Nephron (organoid): ENCODE data around the gene AGAP1.

ENCODE experiments used
- H3K27ac Mint-ChIP-seq, 3 experiments: 2 replicates each; pipeline ENCODE4 v1.8.0; 2020; ENCODE audit warnings: mixed read lengths in 3 of 3, mild to moderate bottlenecking in 2 of 3, moderate library complexity in 1 of 3
- H3K27me3 Mint-ChIP-seq: 2 replicates; pipeline ENCODE4 v1.8.0; 2021; ENCODE audit warnings: low read depth, mild to moderate bottlenecking, moderate library complexity, mixed read lengths
- H3K36me3 Mint-ChIP-seq: 2 replicates; pipeline ENCODE4 v1.8.0; 2020; ENCODE audit warnings: low read depth, mixed read lengths
- H3K4me1 Mint-ChIP-seq: 2 replicates; pipeline ENCODE4 v1.8.0; 2020; ENCODE audit warnings: mixed read lengths
- H3K4me3 Mint-ChIP-seq, 3 experiments: 2 replicates each; pipeline ENCODE4 v1.8.0; 2020; ENCODE audit warnings: mild to moderate bottlenecking in 3 of 3, mixed read lengths in 3 of 3, moderate library complexity in 2 of 3
- H3K9me3 Mint-ChIP-seq: 2 replicates; pipeline ENCODE4 v1.8.0; 2020; ENCODE audit warnings: mixed read lengths
- TF ChIP-seq, protein P1 (sequence below), 3 experiments: fragments of 200-600 bp; sonication (generic); IDR thresholded peaks; one replicate each; pipeline ENCODE4 v1.5.0; 2021; ENCODE audit warnings: antibody characterized with exemption in 3 of 3; ENCODE audit not compliant: unreplicated experiment in 3 of 3

Gene AGAP1

DNA sequence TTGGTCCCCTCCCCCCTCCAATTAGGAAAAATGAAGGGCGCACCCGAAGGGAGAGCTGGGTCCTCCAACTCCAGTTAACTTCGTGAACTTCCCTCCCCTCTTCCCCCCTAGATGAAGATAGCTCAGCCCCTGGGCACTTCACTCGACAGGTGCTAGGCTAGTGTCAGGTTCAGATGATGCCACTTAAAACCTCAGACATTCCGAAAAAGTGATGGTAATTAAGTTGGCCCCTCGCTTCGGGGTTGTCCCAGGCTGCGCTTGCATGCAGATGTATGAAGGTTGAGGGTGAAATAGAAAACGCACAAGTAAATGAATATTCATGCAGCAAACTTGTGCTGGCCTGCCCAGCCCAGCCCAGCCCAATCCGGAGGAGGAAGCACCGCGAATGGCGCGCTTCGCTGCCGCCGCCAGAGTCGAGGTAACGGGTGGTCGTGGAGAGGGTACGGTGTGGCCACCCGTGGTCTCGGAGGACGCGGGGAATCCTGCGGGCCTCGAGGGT, 677.4 kb downstream of the AGAP1 start:
- H3K4me1 Mint-ChIP-seq, result peaks cover 37% of the 10 kb centered on the region
- no peak overlapping the region for H3K27ac Mint-ChIP-seq
- H3K36me3 Mint-ChIP-seq, result no peaks in the 10 kb centered on the region
- TF ChIP-seq, protein P1, sequence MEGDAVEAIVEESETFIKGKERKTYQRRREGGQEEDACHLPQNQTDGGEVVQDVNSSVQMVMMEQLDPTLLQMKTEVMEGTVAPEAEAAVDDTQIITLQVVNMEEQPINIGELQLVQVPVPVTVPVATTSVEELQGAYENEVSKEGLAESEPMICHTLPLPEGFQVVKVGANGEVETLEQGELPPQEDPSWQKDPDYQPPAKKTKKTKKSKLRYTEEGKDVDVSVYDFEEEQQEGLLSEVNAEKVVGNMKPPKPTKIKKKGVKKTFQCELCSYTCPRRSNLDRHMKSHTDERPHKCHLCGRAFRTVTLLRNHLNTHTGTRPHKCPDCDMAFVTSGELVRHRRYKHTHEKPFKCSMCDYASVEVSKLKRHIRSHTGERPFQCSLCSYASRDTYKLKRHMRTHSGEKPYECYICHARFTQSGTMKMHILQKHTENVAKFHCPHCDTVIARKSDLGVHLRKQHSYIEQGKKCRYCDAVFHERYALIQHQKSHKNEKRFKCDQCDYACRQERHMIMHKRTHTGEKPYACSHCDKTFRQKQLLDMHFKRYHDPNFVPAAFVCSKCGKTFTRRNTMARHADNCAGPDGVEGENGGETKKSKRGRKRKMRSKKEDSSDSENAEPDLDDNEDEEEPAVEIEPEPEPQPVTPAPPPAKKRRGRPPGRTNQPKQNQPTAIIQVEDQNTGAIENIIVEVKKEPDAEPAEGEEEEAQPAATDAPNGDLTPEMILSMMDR (IDR thresholded peaks at IDR 0.05; ENCODE audit: unreplicated experiment in 3 of 3), result no peak
- peak overlapping the region in 2 of 3 experiments; percentile 12 to 17 for H3K4me3 Mint-ChIP-seq
- peaks cover 96% of the 10 kb centered on the region for H3K27me3 Mint-ChIP-seq
- H3K9me3 Mint-ChIP-seq, result no peaks in the 10 kb centered on the region

DNA sequence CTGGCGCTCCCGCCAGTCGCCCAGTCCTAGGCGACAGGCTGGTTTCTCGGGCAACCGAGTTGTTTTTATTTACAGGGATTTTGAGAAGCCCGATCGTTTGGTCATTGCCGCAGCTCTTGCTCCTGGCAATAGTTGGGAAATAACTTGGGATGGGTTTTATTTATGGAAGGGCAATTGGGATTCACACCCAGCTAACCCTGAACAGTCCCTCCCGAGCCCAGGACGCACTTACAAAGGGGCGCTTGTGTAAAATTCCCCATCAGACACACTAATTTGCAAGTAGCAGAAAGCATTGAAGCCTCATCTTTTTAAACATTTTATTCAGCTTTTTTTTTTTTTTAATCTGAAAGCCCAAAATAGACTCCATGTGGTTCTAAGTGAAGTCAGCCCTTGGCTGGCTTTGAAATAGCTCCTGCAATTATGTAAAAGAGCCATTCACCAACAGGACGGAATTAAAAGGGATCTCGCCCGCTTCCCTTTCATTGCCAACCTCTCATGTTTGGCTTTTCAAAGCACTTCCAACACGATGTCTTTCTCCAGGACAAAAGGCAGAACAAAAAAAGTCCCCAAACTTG, 677.9 kb downstream of the AGAP1 start:
- TF ChIP-seq, protein P1 (IDR thresholded peaks at IDR 0.05; ENCODE audit: unreplicated experiment in 3 of 3), result no peak
- Mint-ChIP-seq H3K4me3 (peak overlapping the region in 2 of 3 experiments; percentile 4 to 54), H3K27me3 (peaks cover 96% of the 10 kb centered on the region), H3K36me3 (no peaks in the 10 kb centered on the region), H3K4me1 (peaks cover 31% of the 10 kb centered on the region), H3K27ac (no peak overlapping the region), H3K9me3 (no peaks in the 10 kb centered on the region)

DNA sequence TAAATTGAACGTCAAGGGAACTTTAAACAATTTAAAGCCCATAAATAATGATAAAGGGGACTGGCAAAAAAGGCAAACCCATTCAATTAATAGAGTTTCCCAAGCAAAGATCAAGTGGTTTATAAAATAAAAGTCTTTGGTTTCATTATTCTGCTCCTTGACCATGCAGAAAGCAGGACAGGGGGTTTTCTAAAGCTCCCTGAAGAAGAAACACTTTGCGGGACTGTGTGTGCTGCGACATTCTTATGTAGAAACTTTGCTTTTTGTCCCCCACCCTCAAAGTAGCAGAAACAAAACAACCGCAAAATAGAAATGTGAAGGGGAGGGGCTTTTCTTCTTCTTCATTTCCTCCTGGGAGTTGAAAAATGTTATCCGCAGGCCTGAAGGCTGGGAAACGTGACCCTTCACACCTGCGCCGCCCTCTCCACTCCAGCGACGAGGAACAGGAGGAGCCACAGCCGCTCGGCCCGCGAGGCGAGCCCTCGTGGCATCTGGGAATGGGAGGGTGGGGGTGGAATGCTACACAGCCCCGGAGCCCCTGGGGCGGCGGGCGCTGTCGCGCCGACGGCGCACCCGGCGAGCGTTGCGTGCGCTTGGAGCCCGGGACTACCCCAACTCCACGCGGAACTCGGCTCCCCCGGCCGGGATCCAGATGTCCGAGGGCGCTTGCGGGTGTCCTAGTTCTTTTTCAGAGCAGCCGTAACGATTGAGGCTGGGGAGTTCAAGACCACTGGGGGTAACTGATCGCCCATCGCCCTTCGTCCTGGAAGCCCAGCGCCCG, 678.6 kb downstream of the AGAP1 start:
- Mint-ChIP-seq H3K27me3 (peaks cover 95% of the 10 kb centered on the region), H3K36me3 (no peaks in the 10 kb centered on the region), H3K9me3 (no peaks in the 10 kb centered on the region), H3K4me1 (peaks cover 29% of the 10 kb centered on the region), H3K4me3 (peak overlapping the region in 1 of 3 experiments; percentile 54), H3K27ac (no peak overlapping the region)
- TF ChIP-seq, protein P1 (IDR thresholded peaks at IDR 0.05; ENCODE audit: unreplicated experiment in 3 of 3), result no peak

DNA sequence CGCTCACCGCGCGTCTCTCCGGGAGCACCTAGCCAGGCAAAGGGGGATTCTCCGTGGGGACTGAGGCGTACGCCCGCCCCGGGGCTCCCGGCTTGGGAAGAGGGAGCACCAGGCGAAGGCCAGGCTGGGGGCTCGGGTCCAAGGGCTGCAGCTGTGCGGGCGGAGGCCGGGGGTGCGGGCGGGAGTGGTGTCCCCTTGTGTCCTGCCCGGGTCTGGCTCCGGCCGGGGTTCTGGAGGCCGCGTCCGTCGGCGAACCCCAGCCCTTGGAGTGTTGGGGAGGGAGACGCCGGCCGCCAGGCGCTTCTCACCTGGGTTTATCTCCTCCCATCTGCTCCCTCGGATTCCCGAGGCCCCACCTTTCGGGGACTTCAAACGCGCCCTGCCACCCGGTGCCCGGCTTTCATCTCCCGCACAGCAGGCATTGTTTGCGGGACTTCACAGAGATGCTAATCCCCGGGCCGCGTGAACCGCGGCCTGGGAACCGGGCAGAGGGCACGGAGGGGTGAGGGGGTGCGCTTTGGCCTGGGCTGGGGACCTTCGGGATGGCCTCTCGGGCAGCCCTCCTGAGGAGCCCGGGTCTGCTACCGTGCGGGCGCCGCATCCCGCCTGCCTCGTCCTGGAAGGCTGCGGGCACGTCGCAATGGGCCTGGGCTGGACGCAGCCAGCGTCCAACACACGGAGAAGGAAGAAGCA, 679.3 kb downstream of the AGAP1 start:
- TF ChIP-seq, protein P1 (IDR thresholded peaks at IDR 0.05; ENCODE audit: unreplicated experiment in 3 of 3), result no peak
- H3K4me3 Mint-ChIP-seq, result no peak overlapping the region
- peaks cover 96% of the 10 kb centered on the region for H3K27me3 Mint-ChIP-seq
- H3K9me3 Mint-ChIP-seq, result no peaks in the 10 kb centered on the region
- H3K4me1 Mint-ChIP-seq, result peaks cover 29% of the 10 kb centered on the region
- H3K36me3 Mint-ChIP-seq, result no peaks in the 10 kb centered on the region
- H3K27ac Mint-ChIP-seq, result no peak overlapping the region

DNA sequence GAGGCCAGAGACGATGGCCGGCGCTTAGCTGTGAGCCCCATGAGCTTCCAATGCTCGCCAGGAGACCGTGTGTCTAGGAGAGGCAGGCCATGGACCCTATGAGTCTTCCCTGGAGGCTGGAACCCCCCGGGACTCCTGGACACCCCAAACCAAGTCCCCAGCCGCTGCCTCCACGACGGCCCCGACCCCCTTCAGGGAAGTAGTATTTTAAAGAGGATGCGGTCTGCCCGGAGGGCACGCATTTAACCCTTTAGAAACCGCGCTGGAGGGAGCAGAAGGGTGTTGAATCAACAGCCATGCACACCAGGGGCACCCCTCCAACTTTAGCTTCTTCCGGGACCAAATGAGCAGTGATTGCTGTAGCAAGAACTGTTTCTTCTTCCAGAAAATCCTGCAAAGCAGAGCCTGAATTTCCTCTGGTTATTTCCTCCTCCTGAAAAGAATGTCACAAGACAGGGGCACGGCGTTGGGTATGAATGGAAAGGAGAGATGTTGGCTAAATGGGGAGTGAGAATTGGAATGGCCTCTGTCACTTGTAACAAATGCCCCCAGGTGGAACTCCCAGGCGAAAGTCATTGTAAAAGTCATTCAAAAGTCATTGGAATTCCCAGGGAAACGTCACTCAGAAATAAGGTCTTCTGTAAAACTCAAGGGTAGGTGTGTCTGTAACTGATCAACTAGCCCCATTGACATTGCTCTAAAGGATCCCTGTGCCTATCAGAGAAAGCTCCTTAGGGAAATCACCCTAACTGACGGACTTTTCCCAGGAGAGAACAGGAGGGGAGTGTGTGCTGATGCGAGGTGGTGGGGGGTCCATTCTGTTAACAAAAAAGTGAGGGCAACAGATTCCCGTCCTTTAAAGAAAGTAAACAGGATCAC, 680.1 kb downstream of the AGAP1 start:
- H3K4me1 Mint-ChIP-seq, result peaks cover 31% of the 10 kb centered on the region
- TF ChIP-seq, protein P1 (IDR thresholded peaks at IDR 0.05; ENCODE audit: unreplicated experiment in 3 of 3), result no peak
- peak overlapping the region in 1 of 3 experiments; percentile 9 for H3K4me3 Mint-ChIP-seq
- H3K36me3 Mint-ChIP-seq, result no peaks in the 10 kb centered on the region
- peaks cover 99% of the 10 kb centered on the region for H3K27me3 Mint-ChIP-seq
- H3K9me3 Mint-ChIP-seq, result no peaks in the 10 kb centered on the region
- no peak overlapping the region for H3K27ac Mint-ChIP-seq
